ENCODE data around the gene ATP6V0C. TPM values are rescaled to one million over a fixed set of nuclear protein-coding genes. Genes with fewer than 3 reads are reported as not detected.

ATP6V0C gene
- total RNA-seq, 1 experiment from 2014 or later, result 212 TPM

GRCh38 chr16:2471653-2472487 lies 41.9 kb upstream of the ATP6V0C start (continued):
- TF ChIP-seq, protein P1, sequence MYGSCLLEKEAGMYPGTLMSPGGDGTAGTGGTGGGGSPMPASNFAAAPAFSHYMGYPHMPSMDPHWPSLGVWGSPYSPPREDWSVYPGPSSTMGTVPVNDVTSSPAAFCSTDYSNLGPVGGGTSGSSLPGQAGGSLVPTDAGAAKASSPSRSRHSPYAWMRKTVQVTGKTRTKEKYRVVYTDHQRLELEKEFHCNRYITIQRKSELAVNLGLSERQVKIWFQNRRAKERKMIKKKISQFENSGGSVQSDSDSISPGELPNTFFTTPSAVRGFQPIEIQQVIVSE (CRISPR knock-in tag; IDR thresholded peaks at IDR 0.05; ENCODE audit: borderline replicate concordance), result no peak
- TF ChIP-seq ESRRA (CRISPR knock-in tag; IDR thresholded peaks at IDR 0.05; ENCODE audit: borderline replicate concordance) (no peak), ZNF396 (CRISPR knock-in tag; IDR thresholded peaks at IDR 0.05; ENCODE audit: borderline replicate concordance) (no peak), TEAD1 (CRISPR knock-in tag; IDR thresholded peaks at IDR 0.05) (no peak), OVOL2 (CRISPR knock-in tag; IDR thresholded peaks at IDR 0.05; ENCODE audit: borderline replicate concordance) (no peak), NR2C2 (CRISPR knock-in tag; IDR thresholded peaks at IDR 0.05) (0 out of 2 replicates have a peak, but pooled peaks have one; percentile 48), E2F4 (CRISPR knock-in tag; IDR thresholded peaks at IDR 0.05; ENCODE audit: borderline replicate concordance, low read depth) (no peak), ERG (CRISPR knock-in tag; IDR thresholded peaks at IDR 0.05) (no peak), ZNF317 (CRISPR knock-in tag; IDR thresholded peaks at IDR 0.05; ENCODE audit: borderline replicate concordance, low read depth) (no peak), E2F1 (CRISPR knock-in tag; IDR thresholded peaks at IDR 0.05) (no peak), AR (CRISPR knock-in tag; IDR thresholded peaks at IDR 0.05) (no peak), ELF4 (CRISPR knock-in tag; IDR thresholded peaks at IDR 0.05; ENCODE audit: low read depth) (no peak), CREM (CRISPR knock-in tag; IDR thresholded peaks at IDR 0.05) (no peak), CREB1 (CRISPR knock-in tag; IDR thresholded peaks at IDR 0.05) (no peak), GTF2I (CRISPR knock-in tag; conservative IDR thresholded peaks at IDR 0.05) (no peak), TEAD4 (CRISPR knock-in tag; IDR thresholded peaks at IDR 0.05) (no peak), USF2 (CRISPR knock-in tag; IDR thresholded peaks at IDR 0.05) (no peak), USF1 (CRISPR knock-in tag; IDR thresholded peaks at IDR 0.05) (no peak; the same call in 1 of the 2 replicates), ETV6 (CRISPR knock-in tag; IDR thresholded peaks at IDR 0.05) (peak; percentile 11), GABPB1 (CRISPR knock-in tag; IDR thresholded peaks at IDR 0.05) (no peak)
- TF ChIP-seq, protein P2, sequence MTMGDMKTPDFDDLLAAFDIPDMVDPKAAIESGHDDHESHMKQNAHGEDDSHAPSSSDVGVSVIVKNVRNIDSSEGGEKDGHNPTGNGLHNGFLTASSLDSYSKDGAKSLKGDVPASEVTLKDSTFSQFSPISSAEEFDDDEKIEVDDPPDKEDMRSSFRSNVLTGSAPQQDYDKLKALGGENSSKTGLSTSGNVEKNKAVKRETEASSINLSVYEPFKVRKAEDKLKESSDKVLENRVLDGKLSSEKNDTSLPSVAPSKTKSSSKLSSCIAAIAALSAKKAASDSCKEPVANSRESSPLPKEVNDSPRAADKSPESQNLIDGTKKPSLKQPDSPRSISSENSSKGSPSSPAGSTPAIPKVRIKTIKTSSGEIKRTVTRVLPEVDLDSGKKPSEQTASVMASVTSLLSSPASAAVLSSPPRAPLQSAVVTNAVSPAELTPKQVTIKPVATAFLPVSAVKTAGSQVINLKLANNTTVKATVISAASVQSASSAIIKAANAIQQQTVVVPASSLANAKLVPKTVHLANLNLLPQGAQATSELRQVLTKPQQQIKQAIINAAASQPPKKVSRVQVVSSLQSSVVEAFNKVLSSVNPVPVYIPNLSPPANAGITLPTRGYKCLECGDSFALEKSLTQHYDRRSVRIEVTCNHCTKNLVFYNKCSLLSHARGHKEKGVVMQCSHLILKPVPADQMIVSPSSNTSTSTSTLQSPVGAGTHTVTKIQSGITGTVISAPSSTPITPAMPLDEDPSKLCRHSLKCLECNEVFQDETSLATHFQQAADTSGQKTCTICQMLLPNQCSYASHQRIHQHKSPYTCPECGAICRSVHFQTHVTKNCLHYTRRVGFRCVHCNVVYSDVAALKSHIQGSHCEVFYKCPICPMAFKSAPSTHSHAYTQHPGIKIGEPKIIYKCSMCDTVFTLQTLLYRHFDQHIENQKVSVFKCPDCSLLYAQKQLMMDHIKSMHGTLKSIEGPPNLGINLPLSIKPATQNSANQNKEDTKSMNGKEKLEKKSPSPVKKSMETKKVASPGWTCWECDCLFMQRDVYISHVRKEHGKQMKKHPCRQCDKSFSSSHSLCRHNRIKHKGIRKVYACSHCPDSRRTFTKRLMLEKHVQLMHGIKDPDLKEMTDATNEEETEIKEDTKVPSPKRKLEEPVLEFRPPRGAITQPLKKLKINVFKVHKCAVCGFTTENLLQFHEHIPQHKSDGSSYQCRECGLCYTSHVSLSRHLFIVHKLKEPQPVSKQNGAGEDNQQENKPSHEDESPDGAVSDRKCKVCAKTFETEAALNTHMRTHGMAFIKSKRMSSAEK (CRISPR knock-in tag; IDR thresholded peaks at IDR 0.05; ENCODE audit: borderline replicate concordance), result no peak
- TF ChIP-seq, protein P3, sequence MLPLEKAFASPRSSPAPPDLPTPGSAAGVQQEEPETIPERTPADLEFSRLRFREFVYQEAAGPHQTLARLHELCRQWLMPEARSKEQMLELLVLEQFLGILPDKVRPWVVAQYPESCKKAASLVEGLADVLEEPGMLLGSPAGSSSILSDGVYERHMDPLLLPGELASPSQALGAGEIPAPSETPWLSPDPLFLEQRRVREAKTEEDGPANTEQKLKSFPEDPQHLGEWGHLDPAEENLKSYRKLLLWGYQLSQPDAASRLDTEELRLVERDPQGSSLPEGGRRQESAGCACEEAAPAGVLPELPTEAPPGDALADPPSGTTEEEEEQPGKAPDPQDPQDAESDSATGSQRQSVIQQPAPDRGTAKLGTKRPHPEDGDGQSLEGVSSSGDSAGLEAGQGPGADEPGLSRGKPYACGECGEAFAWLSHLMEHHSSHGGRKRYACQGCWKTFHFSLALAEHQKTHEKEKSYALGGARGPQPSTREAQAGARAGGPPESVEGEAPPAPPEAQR (CRISPR knock-in tag; IDR thresholded peaks at IDR 0.05), result no peak
